GM19467 (cell line): Measurements from ENCODE around the gene PTRH1.

Experiments used
- ATAC-seq: cut with Tn5 transposase; IDR thresholded peaks from one replicate; pipeline ENCODE4 v1.9.1; 2021; ENCODE audit warnings: mild to moderate bottlenecking, moderate library complexity; ENCODE audit not compliant: unreplicated experiment

The PTRH1 gene

DNA sequence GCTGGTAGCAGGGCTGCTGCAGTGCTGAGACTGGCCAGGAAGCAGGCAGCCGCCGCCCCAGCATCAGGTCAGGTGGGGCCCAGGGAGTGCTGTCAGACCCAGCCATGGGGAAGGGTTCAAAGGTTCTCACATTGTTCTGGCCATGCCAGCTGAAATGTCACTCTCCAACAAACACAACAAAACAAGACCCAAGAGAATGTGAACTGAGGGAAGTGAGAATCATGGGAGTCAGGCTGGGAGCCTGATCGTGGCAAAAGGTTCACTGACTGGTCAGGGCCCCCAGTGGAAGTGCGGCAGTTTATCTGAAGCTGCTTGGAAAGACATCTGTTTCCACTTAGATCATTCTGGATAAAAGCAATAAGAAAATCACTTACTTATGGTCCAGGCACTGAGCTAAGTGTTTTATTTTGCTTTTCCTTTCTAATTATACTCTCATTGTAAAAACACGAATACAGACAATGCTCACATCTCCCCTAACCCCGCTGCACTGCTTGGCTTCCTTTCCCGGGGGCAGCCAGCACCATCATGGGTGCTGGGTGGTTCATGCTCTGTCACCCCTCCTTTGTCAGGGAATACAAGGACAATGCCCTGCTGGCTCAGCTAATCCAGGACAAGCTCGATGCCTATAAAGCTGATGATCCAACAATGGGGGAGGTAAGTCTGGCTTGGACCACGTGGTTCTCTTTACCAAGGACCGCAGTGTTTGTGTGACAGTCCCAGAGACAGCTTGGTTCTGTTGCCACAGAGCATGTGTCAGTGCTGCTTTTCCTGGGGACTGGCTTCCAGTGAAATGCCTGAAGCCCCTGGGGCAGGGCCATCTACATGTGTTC is 50.6 kb downstream of the PTRH1 start:
- ATAC-seq = no peak

DNA sequence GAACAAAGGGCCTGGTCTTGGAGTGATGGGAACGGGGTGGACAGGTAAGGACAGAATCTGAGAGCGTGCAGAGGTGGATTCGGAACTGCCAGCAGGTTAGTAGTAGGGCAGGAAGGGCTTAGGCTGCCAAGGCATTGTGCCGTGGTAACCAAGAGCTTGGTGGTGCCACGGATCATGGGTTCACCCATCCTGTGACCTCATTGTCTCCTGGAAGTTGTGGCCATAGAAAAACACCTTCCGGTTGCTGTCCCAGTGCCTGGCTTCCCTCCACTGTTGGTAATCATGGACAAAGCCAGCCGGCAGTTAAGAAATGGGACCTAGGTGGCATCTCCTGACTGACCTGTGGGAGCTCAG is 51.2 kb downstream of the PTRH1 start:
- ATAC-seq = no peak
